Measurements from ENCODE around the gene RIT2.

GRCh38 chr18:43129946-43130524 is 14.6 kb upstream of the RIT2 start:
- no peak for TF ChIP-seq CREB5 (CRISPR knock-in tag; IDR thresholded peaks at IDR 0.05; ENCODE audit: low read depth)
- no peak for TF ChIP-seq TOX (CRISPR knock-in tag; IDR thresholded peaks at IDR 0.05; ENCODE audit: borderline replicate concordance)
- no peak for TF ChIP-seq ARNTL (CRISPR knock-in tag; IDR thresholded peaks at IDR 0.05; ENCODE audit: borderline replicate concordance, low read depth)
- no peak for TF ChIP-seq BACH2 (CRISPR knock-in tag; IDR thresholded peaks at IDR 0.05; ENCODE audit: borderline replicate concordance)

Data from SK-N-SH treated with all-trans-retinoic acid at 6 μM for 48 hours (cell line).